Ovary (tissue), 1 donor: Measurements from ENCODE around the gene HIGD1A.

ENCODE experiments used
- EP300 ChIP-seq: sonication (generic); formaldehyde crosslinking; IDR thresholded peaks from one replicate; pipeline ENCODE4 v1.6.1; 2017; ENCODE audit warnings: antibody characterized with exemption
- POLR2A ChIP-seq: fragments of 450-650 bp; IDR thresholded peaks from one replicate; pipeline ENCODE4 v1.6.1; 2017; ENCODE audit warnings: antibody characterized with exemption, mild to moderate bottlenecking, moderate library complexity

DNA sequence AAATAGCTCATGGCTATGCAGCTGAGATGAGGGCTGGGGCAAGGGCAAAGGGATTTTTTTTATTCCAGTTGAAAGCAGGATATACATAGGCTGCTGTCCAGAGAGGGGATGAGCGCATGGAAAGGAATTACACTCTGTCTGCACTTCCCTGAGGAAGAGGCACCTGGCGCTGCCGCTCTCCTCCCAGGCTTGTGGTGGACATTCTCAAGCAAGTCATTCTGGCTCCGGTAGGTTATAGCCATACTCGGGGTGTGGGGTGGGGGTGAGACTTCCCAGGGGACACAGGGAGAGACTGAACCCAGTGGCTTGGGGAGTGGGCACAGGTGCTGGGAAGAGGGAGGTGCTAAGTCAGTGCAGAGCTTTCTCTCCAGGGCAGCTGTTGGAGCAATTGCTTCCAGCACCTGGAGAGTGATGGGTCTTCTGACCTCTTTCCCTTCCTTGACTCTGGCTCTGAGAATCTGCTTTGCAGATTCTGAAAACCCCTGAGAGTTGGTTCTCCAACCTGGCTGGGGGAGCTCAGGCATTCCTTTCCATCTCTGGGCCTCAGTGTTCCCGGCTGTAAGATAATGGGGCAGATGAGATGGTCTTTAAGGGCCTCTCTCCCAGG is 47.0 kb upstream of the HIGD1A start:
- TF ChIP-seq POLR2A (no peak), EP300 (no peak)
